ENCODE results near the gene MISP.

Gene MISP

DNA sequence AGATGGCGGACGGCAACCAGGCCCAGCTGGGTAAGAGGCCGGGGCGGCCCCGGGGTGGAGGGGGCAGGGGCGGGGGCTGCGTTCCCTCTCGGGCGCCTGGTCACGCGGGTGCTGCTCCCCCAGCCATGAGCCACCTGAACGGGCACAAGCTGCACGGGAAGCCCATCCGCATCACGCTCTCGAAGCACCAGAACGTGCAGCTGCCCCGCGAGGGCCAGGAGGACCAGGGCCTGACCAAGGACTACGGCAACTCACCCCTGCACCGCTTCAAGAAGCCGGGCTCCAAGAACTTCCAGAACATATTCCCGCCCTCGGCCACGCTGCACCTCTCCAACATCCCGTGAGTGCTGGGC is 57.5 kb downstream of the MISP start:
- no peak for TF ChIP-seq GATA3 (IDR thresholded peaks at IDR 0.05; ENCODE audit: low read depth, low read length)

GRCh38 chr19:810077-810855 is 59.4 kb downstream of the MISP start:
- TF ChIP-seq GATA3 (IDR thresholded peaks at IDR 0.05; ENCODE audit: low read depth, low read length) (no peak), GATA2 (IDR thresholded peaks at IDR 0.05; ENCODE audit: low read depth, low read length) (no peak)

DNA sequence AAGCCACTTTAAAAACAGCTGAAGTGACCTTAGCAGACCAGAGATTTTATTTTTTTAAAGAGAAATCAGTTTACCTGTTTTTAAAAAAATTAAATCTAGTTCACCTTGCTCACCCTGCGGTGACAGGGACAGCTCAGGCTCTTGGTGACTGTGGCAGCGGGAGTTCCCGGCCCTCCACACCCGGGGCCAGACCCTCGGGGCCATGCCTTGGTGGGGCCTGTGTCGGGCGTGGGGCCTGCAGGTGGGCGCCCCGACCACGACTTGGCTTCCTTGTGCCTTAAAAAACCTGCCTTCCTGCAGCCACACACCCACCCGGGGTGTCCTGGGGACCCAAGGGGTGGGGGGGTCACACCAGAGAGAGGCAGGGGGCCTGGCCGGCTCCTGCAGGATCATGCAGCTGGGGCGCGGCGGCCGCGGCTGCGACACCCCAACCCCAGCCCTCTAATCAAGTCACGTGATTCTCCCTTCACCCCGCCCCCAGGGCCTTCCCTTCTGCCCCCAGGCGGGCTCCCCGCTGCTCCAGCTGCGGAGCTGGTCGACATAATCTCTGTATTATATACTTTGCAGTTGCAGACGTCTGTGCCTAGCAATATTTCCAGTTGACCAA is 60.1 kb downstream of the MISP start:
- no peak for TF ChIP-seq GATA3 (IDR thresholded peaks at IDR 0.05; ENCODE audit: low read depth, low read length)

- TF ChIP-seq GATA2 (IDR thresholded peaks at IDR 0.05; ENCODE audit: low read depth, low read length) (no peak), GATA3 (IDR thresholded peaks at IDR 0.05; ENCODE audit: low read depth, low read length) (no peak)
These were observed 60.7 kb downstream of the MISP start for GRCh38 chr19:811506-812048.

DNA sequence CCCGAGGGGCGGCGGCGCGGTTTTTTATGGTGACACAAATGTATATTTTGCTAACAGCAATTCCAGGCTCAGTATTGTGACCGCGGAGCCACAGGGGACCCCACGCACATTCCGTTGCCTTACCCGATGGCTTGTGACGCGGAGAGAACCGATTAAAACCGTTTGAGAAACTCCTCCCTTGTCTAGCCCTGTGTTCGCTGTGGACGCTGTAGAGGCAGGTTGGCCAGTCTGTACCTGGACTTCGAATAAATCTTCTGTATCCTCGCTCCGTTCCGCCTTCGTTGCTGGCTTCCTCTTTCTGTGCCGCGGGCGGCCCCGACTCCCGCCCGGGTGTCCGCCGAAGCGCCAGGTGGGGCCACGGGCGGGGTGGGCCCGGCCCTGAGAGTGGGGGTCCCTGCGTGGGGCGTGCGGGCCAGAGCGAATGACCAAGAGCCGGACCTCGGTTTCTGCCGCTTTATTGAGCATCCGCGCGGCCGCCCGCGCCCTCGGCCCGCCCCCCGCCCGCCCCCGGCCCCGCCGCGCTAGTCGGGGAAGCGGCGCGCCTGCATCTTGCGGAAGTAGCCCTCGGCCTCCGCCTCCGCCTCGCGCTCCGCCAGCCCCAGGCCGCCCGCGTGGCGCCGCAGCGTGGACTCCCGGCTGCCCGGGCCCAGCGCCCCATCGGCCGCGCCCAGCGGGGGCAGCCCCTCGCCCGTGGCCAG is 61.3 kb downstream of the MISP start:
- TF ChIP-seq GATA3 (IDR thresholded peaks at IDR 0.05; ENCODE audit: low read depth, low read length) (no peak), GATA2 (IDR thresholded peaks at IDR 0.05; ENCODE audit: low read depth, low read length) (no peak)

DNA sequence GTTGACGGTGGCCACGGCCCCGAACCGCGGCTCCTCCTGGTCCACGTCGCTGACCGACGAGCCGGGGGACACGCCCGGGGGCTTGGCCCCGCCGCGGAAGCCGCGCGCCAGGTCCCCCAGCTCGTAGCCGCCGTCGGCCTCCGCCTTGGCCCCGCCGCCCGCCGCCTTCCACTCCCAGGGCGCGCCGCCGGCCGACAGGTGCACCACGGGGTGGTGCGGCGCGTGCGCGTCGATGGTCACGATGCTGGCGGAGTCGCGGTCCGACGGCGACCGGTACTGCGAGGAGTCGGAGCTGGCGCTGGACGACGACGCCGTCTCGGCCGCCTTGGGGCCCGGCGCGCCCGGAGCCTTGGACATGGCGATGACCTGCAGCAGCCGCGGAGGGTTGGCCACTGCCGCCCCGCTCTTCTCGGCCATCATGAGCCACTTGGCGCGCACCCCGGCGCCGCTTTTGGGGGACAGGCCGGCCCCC is 61.9 kb downstream of the MISP start:
- TF ChIP-seq GATA2 (IDR thresholded peaks at IDR 0.05; ENCODE audit: low read depth, low read length) (no peak), GATA3 (IDR thresholded peaks at IDR 0.05; ENCODE audit: low read depth, low read length) (no peak)

GRCh38 chr19:813219-814151 is 62.6 kb downstream of the MISP start:
- TF ChIP-seq GATA3 (IDR thresholded peaks at IDR 0.05; ENCODE audit: low read depth, low read length), result no peak
- TF ChIP-seq GATA2 (IDR thresholded peaks at IDR 0.05; ENCODE audit: low read depth, low read length), result no peak

Data from SH-SY5Y (cell line).